Gastroesophageal sphincter (tissue), 4 donors: Measurements from ENCODE around the gene SPAG17. TPM values are rescaled to one million over a fixed set of nuclear protein-coding genes. Genes with fewer than 3 reads are reported as not detected.

Experiments used
- ATAC-seq: fragments of 150-250 bp; one replicate; pipeline ENCODE4 v1.9.1; 2016; ENCODE audit warnings: mild to moderate bottlenecking, moderate library complexity
- H3K27ac ChIP-seq, 4 donors: fragments of 200-600 bp; sonication (generic) in 3 of 4; 1 replicate in 3 of 4; 2 replicates in 1 of 4; pipeline ENCODE4 v1.5.1; 2016 to 2019
- H3K27me3 ChIP-seq: fragments of 200-600 bp; sonication (generic); one replicate; pipeline ENCODE4 v1.5.1; 2019
- H3K36me3 ChIP-seq, 2 donors: fragments of 200-600 bp; sonication (generic); one replicate each; pipeline ENCODE4 v1.5.1; 2019; ENCODE audit warnings: control low read depth in 1 of 2
- H3K4me1 ChIP-seq, 3 donors: fragments of 200-600 bp; sonication (generic); 1 replicate in 2 of 3; 2 replicates in 1 of 3; pipeline ENCODE4 v1.5.1; 2016 to 2019; ENCODE audit warnings: control low read depth in 2 of 3
- H3K4me3 ChIP-seq, 2 donors: fragments of 200-600 bp; sonication (generic); one replicate each; pipeline ENCODE4 v1.5.1; 2019; ENCODE audit warnings: mild to moderate bottlenecking in 1 of 2, moderate library complexity in 1 of 2
- H3K9me3 ChIP-seq, 3 donors: fragments of 200-600 bp; sonication (generic); one replicate each; pipeline ENCODE4 v1.5.1; 2017 to 2019; ENCODE audit warnings: control low read depth in 2 of 3
- EP300 ChIP-seq: sonication (generic); formaldehyde crosslinking; IDR thresholded peaks from one replicate; pipeline ENCODE4 v1.6.1; 2017; ENCODE audit warnings: antibody characterized with exemption, mild to moderate bottlenecking
- POLR2A ChIP-seq, 2 donors: fragments of 450-650 bp; IDR thresholded peaks; one replicate each; pipeline ENCODE4 v1.6.1; 2017; ENCODE audit warnings: antibody characterized with exemption in 2 of 2, mild to moderate bottlenecking in 2 of 2, moderate library complexity in 1 of 2
- POLR2AphosphoS5 ChIP-seq: sonication (generic); formaldehyde crosslinking; IDR thresholded peaks from one replicate; pipeline ENCODE4 v1.6.1; 2017; ENCODE audit warnings: antibody characterized with exemption
- WGBS, 2 donors: methylation state at CpG; one replicate each; pipeline ENCODE4 v1.1.5; 2018; ENCODE audit warnings: low coverage in 1 of 2; 5-methylcytosine and 5-hydroxymethylcytosine counted together
- total RNA-seq, 4 donors: library from RNA; depleted of rRNA; stranded (reverse); fragments of >200 nt; gene quantifications; one replicate each; pipeline ENCODE4 v1.1.0, GENCODE V29; 2016
- TF ChIP-seq, protein P1 (sequence below), 4 experiments: fragments of 200-600 bp in 2 of 4; fragments of 450-650 bp in 2 of 4; sonication (generic) in 1 of 4; IDR thresholded peaks; one replicate each; pipeline ENCODE4 v1.5.1; 2017 to 2019; ENCODE audit warnings: antibody characterized with exemption in 4 of 4, mild to moderate bottlenecking in 2 of 4, moderate library complexity in 2 of 4

Gene SPAG17
- total RNA-seq, 4 donors from 2014 or later = 0.13 to 2.2 (median 0.42) TPM

- no peak for ATAC-seq
- Histone ChIP-seq H3K9me3 (no peaks in the 10 kb centered on the region), H3K36me3 (no peaks in the 10 kb centered on the region), H3K4me1 (no peaks in the 10 kb centered on the region), H3K27ac (no peak overlapping the region), H3K27me3 (no peaks in the 10 kb centered on the region), H3K4me3 (no peak overlapping the region)
- 33% methylated on average over 1 of the region's 1 CpG; no CpG with 5 or more reads in 1 of the 2 donors for WGBS, 2 donors
- TF ChIP-seq, protein P1, sequence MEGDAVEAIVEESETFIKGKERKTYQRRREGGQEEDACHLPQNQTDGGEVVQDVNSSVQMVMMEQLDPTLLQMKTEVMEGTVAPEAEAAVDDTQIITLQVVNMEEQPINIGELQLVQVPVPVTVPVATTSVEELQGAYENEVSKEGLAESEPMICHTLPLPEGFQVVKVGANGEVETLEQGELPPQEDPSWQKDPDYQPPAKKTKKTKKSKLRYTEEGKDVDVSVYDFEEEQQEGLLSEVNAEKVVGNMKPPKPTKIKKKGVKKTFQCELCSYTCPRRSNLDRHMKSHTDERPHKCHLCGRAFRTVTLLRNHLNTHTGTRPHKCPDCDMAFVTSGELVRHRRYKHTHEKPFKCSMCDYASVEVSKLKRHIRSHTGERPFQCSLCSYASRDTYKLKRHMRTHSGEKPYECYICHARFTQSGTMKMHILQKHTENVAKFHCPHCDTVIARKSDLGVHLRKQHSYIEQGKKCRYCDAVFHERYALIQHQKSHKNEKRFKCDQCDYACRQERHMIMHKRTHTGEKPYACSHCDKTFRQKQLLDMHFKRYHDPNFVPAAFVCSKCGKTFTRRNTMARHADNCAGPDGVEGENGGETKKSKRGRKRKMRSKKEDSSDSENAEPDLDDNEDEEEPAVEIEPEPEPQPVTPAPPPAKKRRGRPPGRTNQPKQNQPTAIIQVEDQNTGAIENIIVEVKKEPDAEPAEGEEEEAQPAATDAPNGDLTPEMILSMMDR (IDR thresholded peaks at IDR 0.05) = no peak
- no peak for TF ChIP-seq EP300
- no peak for TF ChIP-seq POLR2AphosphoS5
- no peak for TF ChIP-seq POLR2A (IDR thresholded peaks at IDR 0.05)
Measured at GRCh38 chr1:118021668-118022067, 163.4 kb downstream of the SPAG17 start.

- Histone ChIP-seq H3K36me3 (no peaks in the 10 kb centered on the region), H3K4me3 (no peak overlapping the region), H3K27me3 (no peaks in the 10 kb centered on the region), H3K9me3 (no peaks in the 10 kb centered on the region), H3K27ac (no peak overlapping the region), H3K4me1 (no peaks in the 10 kb centered on the region)
- WGBS, 2 donors = 64 to 100% methylated on average over 1 of the region's 1 CpG
- TF ChIP-seq POLR2A (IDR thresholded peaks at IDR 0.05) (no peak), EP300 (no peak), POLR2AphosphoS5 (no peak)
- TF ChIP-seq, protein P1 (IDR thresholded peaks at IDR 0.05) = no peak
- no peak for ATAC-seq
Measured at GRCh38 chr1:118018060-118018459, 167.0 kb downstream of the SPAG17 start.

DNA sequence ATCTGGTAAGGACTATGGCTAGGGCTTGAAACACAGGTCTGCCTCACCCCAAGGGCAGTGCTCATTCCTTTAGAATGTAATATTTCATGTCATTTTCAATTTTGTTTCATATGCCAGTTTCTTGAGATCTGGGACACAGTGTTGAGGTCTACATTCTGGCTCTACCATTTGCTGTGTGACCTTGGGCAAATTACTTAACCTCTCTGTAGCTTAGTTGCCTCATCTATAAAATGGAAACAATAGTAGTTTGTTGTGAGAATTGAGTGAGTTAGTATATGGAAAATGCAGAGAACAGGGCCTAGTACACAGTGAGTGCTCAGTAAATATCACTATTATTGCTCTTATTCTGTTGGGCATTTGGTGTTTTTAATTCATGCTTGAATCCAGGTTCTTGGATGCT lies 171.1 kb downstream of the SPAG17 start:
- no peak for ATAC-seq

DNA sequence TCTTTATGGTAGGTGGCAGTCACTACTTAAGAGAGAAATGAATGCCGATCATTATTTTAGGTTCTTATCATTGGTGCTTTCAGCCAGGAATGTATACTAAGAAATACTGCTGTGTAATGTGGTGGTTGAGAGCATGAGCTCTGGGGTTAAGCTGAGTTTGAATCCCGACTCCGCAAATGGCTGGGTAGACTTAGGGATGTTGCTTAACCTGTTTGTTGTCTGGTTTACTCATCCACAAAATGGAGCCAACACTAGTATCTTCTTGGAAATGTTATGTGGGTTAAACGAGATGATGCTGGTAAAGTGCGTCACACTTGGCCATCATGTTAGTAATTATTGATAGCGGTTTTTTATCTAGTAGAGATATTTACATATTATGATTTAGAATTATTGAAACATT lies 171.7 kb downstream of the SPAG17 start:
- Histone ChIP-seq H3K27me3 (no peaks in the 10 kb centered on the region), H3K4me3 (no peak overlapping the region), H3K36me3 (no peaks in the 10 kb centered on the region), H3K4me1 (no peaks in the 10 kb centered on the region), H3K27ac (no peak overlapping the region), H3K9me3 (no peaks in the 10 kb centered on the region)
- 82 to 98% methylated on average over 6 of the region's 6 CpGs for WGBS, 2 donors
- no peak for ATAC-seq
- no peak for TF ChIP-seq POLR2A (IDR thresholded peaks at IDR 0.05)
- no peak for TF ChIP-seq EP300
- TF ChIP-seq, protein P1 (IDR thresholded peaks at IDR 0.05) = no peak
- TF ChIP-seq POLR2AphosphoS5 = no peak

More for the DNA sequence above, 171.1 kb downstream of the SPAG17 start:
- Histone ChIP-seq H3K27me3 (no peaks in the 10 kb centered on the region), H3K9me3 (no peaks in the 10 kb centered on the region), H3K36me3 (no peaks in the 10 kb centered on the region), H3K4me1 (no peaks in the 10 kb centered on the region), H3K27ac (no peak overlapping the region), H3K4me3 (no peak overlapping the region)
- TF ChIP-seq, protein P1 (IDR thresholded peaks at IDR 0.05) = no peak
- TF ChIP-seq POLR2AphosphoS5 = no peak
- TF ChIP-seq EP300 = no peak
- TF ChIP-seq POLR2A (IDR thresholded peaks at IDR 0.05) = no peak

- TF ChIP-seq EP300 (no peak), POLR2AphosphoS5 (no peak), POLR2A (IDR thresholded peaks at IDR 0.05) (no peak)
- TF ChIP-seq, protein P1 (IDR thresholded peaks at IDR 0.05) = no peak
Measured at GRCh38 chr1:118012515-118013124, 172.4 kb downstream of the SPAG17 start.

More at GRCh38 chr1:118012515-118013124, 172.4 kb downstream of the SPAG17 start:
- Histone ChIP-seq H3K36me3 (no peaks in the 10 kb centered on the region), H3K27ac (no peak overlapping the region), H3K4me3 (no peak overlapping the region), H3K27me3 (no peaks in the 10 kb centered on the region), H3K9me3 (no peaks in the 10 kb centered on the region), H3K4me1 (no peaks in the 10 kb centered on the region)
- no peak for ATAC-seq
- WGBS, 2 donors = 71 to 73% methylated on average over 6 of the region's 6 CpGs
